Loucy (cell line): ENCODE results near the gene NKAIN2.
"Not testable (repeated sequence)": the region's sequence is repeated elsewhere in the genome, so short reads cannot be mapped to it uniquely, and the experiment has no call there.

ENCODE experiments used
- H2AFZ ChIP-seq: fragments of 200-600 bp; sonication (generic); 2 replicates; pipeline ENCODE4 v1.6.0; 2016; ENCODE audit warnings: antibody characterized with exemption, mild to moderate bottlenecking, low read length, moderate library complexity
- H3F3A ChIP-seq: fragments of 200-600 bp; 2 replicates; pipeline ENCODE4 v1.6.0; 2016; ENCODE audit warnings: antibody characterized with exemption, low read depth, mild to moderate bottlenecking
- H3K27me3 ChIP-seq: fragments of 200-600 bp; sonication (generic); 2 replicates; pipeline ENCODE4 v1.6.1; 2014; ENCODE audit warnings: low read length, mild to moderate bottlenecking; ENCODE audit not compliant: insufficient read depth, poor library complexity, severe bottlenecking
- H3K36me3 ChIP-seq: fragments of 200-600 bp; sonication (generic); 2 replicates; pipeline ENCODE4 v1.6.1; 2016; ENCODE audit warnings: low read length; ENCODE audit not compliant: insufficient read depth
- H3K4me1 ChIP-seq: fragments of 200-600 bp; sonication (generic); 2 replicates; pipeline ENCODE4 v1.5.1; 2014; ENCODE audit warnings: low read length, mild to moderate bottlenecking; ENCODE audit not compliant: insufficient read depth, poor library complexity, severe bottlenecking
- H3K4me2 ChIP-seq: fragments of 200-600 bp; sonication (generic); 2 replicates; pipeline ENCODE4 v1.6.0; 2014; ENCODE audit warnings: antibody characterized with exemption, low read length, low read depth, mild to moderate bottlenecking; ENCODE audit not compliant: poor library complexity, severe bottlenecking
- H3K4me3 ChIP-seq: fragments of 200-600 bp; sonication (generic); 2 replicates; pipeline ENCODE4 v1.5.1; 2014; ENCODE audit warnings: low read length, mild to moderate bottlenecking, mixed read lengths; ENCODE audit not compliant: poor library complexity, severe bottlenecking
- H3K79me2 ChIP-seq: fragments of 200-600 bp; sonication (generic); 2 replicates; pipeline ENCODE4 v1.6.1; 2014; ENCODE audit warnings: low read length; ENCODE audit not compliant: insufficient read depth
- H3K9ac ChIP-seq: fragments of 200-600 bp; sonication (generic); 2 replicates; pipeline ENCODE4 v1.6.0; 2014; ENCODE audit warnings: mild to moderate bottlenecking, low read depth, low read length, moderate library complexity; ENCODE audit not compliant: poor library complexity, severe bottlenecking
- H3K9me2 ChIP-seq: fragments of 200-600 bp; sonication (generic); replicated peaks from 2 replicates; pipeline ENCODE4 v1.6.1; 2016; ENCODE audit warnings: low read depth, low read length, mixed read lengths
- H3K9me3 ChIP-seq: fragments of 200-600 bp; sonication (generic); 2 replicates; pipeline ENCODE4 v1.6.1; 2014; ENCODE audit warnings: mild to moderate bottlenecking, antibody characterized with exemption, low read length, low read depth; ENCODE audit not compliant: insufficient read depth
- H4K20me1 ChIP-seq: fragments of 200-600 bp; sonication (generic); 2 replicates; pipeline ENCODE4 v1.6.0; 2014; ENCODE audit warnings: antibody characterized with exemption, low read length, mild to moderate bottlenecking; ENCODE audit not compliant: insufficient read depth, poor library complexity, severe bottlenecking
- CTCF ChIP-seq: fragments of 200-600 bp; sonication (generic); conservative IDR thresholded peaks from 2 replicates; pipeline ENCODE4 v1.5.1; 2014; ENCODE audit warnings: mild to moderate bottlenecking, antibody characterized with exemption, low read length
- EZH2phosphoT487 ChIP-seq: fragments of 200-600 bp; IDR thresholded peaks from 2 replicates; pipeline ENCODE4 v1.6.1; 2018; ENCODE audit warnings: antibody characterized with exemption, mild to moderate bottlenecking, moderate library complexity, borderline replicate concordance

NKAIN2 gene

GRCh38 chr6:124163676-124164075, 360.0 kb downstream of the NKAIN2 start:
- no peak overlapping the region for H3K4me3 ChIP-seq
- H3K79me2 ChIP-seq, result no peaks in the 10 kb centered on the region
- no peaks in the 10 kb centered on the region for H3K4me1 ChIP-seq
- TF ChIP-seq CTCF, result no peak
- TF ChIP-seq EZH2phosphoT487, result no peak
- no peak overlapping the region for H2AFZ ChIP-seq
- H3K36me3 ChIP-seq, result no peaks in the 10 kb centered on the region
- no peaks in the 10 kb centered on the region for H4K20me1 ChIP-seq
- no peaks in the 10 kb centered on the region for H3K27me3 ChIP-seq
- H3K9ac ChIP-seq, result no peak overlapping the region
- no peak overlapping the region for H3K4me2 ChIP-seq
- H3F3A ChIP-seq, result no peaks in the 10 kb centered on the region
- H3K9me2 ChIP-seq, result no peaks in the 10 kb centered on the region
- no peaks in the 10 kb centered on the region for H3K9me3 ChIP-seq

- H3K4me2 ChIP-seq, result no peak overlapping the region
- H4K20me1 ChIP-seq, result no peaks in the 10 kb centered on the region
- H3K9ac ChIP-seq, result no peak overlapping the region
- TF ChIP-seq EZH2phosphoT487 (no peak), CTCF (no peak)
- no peaks in the 10 kb centered on the region for H3F3A ChIP-seq
- H3K27me3 ChIP-seq, result no peaks in the 10 kb centered on the region
- no peaks in the 10 kb centered on the region for H3K79me2 ChIP-seq
- no peaks in the 10 kb centered on the region for H3K9me2 ChIP-seq
- H3K9me3 ChIP-seq, result no peaks in the 10 kb centered on the region
- no peak overlapping the region for H3K4me3 ChIP-seq
- no peaks in the 10 kb centered on the region for H3K36me3 ChIP-seq
- H3K4me1 ChIP-seq, result no peaks in the 10 kb centered on the region
- H2AFZ ChIP-seq, result no peak overlapping the region
Observed at GRCh38 chr6:124164343-124164742, 360.7 kb downstream of the NKAIN2 start.

- not testable (repeated sequence) for H3K9me2 ChIP-seq, H3K36me3 ChIP-seq, H3K9me3 ChIP-seq, H3K79me2 ChIP-seq, H3K9ac ChIP-seq, H3K4me2 ChIP-seq, H3F3A ChIP-seq, H4K20me1 ChIP-seq, H3K4me1 ChIP-seq, H3K27me3 ChIP-seq, H3K4me3 ChIP-seq, H2AFZ ChIP-seq
Observed at GRCh38 chr6:124167249-124167648, 363.6 kb downstream of the NKAIN2 start.

DNA sequence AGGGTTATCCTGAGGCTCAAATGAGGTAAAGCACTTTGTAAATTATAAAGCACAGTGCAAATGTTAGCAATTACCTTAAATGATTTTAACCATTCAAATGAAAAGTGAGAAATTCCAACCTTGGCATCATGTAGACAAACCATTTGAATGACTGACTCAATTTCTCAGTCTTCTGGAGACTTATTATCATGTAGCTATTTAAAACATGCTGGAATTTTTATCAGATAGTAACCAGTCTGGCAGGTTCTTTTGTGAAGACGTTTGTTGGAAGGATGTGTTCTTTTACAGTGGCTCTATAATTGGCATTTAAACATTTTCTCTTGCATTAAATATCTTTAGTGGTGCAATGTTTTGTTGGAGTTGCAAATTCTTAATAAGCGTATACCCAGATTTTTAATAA, 386.6 kb downstream of the NKAIN2 start:
- TF ChIP-seq CTCF (no peak), EZH2phosphoT487 (no peak)
- no peaks in the 10 kb centered on the region for H3K27me3 ChIP-seq
- no peaks in the 10 kb centered on the region for H3K4me1 ChIP-seq
- H4K20me1 ChIP-seq, result no peaks in the 10 kb centered on the region
- H3K36me3 ChIP-seq, result no peaks in the 10 kb centered on the region
- H2AFZ ChIP-seq, result no peak overlapping the region
- H3K79me2 ChIP-seq, result no peaks in the 10 kb centered on the region
- no peaks in the 10 kb centered on the region for H3F3A ChIP-seq
- H3K9me2 ChIP-seq, result no peaks in the 10 kb centered on the region
- H3K9ac ChIP-seq, result no peak overlapping the region
- H3K9me3 ChIP-seq, result no peaks in the 10 kb centered on the region
- no peak overlapping the region for H3K4me2 ChIP-seq
- no peak overlapping the region for H3K4me3 ChIP-seq
